Thoracic aorta (tissue), 2 donors: ENCODE results near the gene WDR64. TPM values are rescaled to one million over a fixed set of nuclear protein-coding genes. Genes with fewer than 3 reads are reported as not detected.

Experiments used
- ATAC-seq: fragments of 150-250 bp; one replicate; pipeline ENCODE4 v1.8.0; 2017; ENCODE audit warnings: low read depth; ENCODE audit not compliant: insufficient number of reproducible peaks, low FRiP score
- DNase-seq: peaks from one replicate; pipeline ENCODE4 v3.0.0-alpha.2; 2020; ENCODE audit warnings: low spot score
- H3K27ac ChIP-seq, 2 donors: fragments of 200-600 bp; sonication (generic); 1 replicate in 1 of 2; 2 replicates in 1 of 2; pipeline ENCODE4 v1.5.1; 2016; ENCODE audit warnings: mild to moderate bottlenecking in 2 of 2, moderate library complexity in 2 of 2
- H3K27me3 ChIP-seq: fragments of 200-600 bp; sonication (generic); replicated peaks from 2 replicates; pipeline ENCODE4 v1.6.0; 2016; ENCODE audit warnings: mild to moderate bottlenecking; ENCODE audit not compliant: insufficient read depth
- H3K36me3 ChIP-seq: fragments of 200-600 bp; sonication (generic); one replicate; pipeline ENCODE4 v1.5.1; 2016
- H3K4me1 ChIP-seq, 2 donors: fragments of 200-600 bp; sonication (generic); 1 replicate in 1 of 2; 2 replicates in 1 of 2; pipeline versions ENCODE4 v1.5.1 to v1.6.0; 2016; ENCODE audit warnings: low read depth in 2 of 2, mild to moderate bottlenecking in 1 of 2; ENCODE audit not compliant: control insufficient read depth in 1 of 2
- H3K4me3 ChIP-seq: fragments of 200-600 bp; sonication (generic); 2 replicates; pipeline ENCODE4 v1.5.1; 2016; ENCODE audit warnings: mild to moderate bottlenecking
- H3K9me3 ChIP-seq: fragments of 200-600 bp; sonication (generic); 2 replicates; pipeline ENCODE4 v1.5.1; 2016
- CTCF ChIP-seq: fragments of 200-600 bp; sonication (generic); IDR thresholded peaks from one replicate; pipeline ENCODE4 v1.5.1; 2019; ENCODE audit warnings: antibody characterized with exemption
- total RNA-seq, 2 donors: library from RNA; depleted of rRNA; stranded (reverse); fragments of >200 nt; gene quantifications; one replicate each; pipeline versions ENCODE4 v1.1.0 to v1.2.3, GENCODE V29; 2016

WDR64 gene
- total RNA-seq, 2 donors from 2014 or later, result not detected

GRCh38 chr1:241608379-241609033 is 43.6 kb upstream of the WDR64 start:
- H3K36me3 ChIP-seq, result no peaks in the 10 kb centered on the region
- H3K9me3 ChIP-seq, result no peaks in the 10 kb centered on the region
- H3K27ac ChIP-seq, result no peak overlapping the region
- H3K4me1 ChIP-seq, result peaks cover 2 to 8% of the 10 kb centered on the region in 2 donors
- no peaks in the 10 kb centered on the region for H3K27me3 ChIP-seq
- ATAC-seq, result no peak
- no peak for TF ChIP-seq CTCF
- H3K4me3 ChIP-seq, result no peak overlapping the region
- DNase-seq, result no peak

DNA sequence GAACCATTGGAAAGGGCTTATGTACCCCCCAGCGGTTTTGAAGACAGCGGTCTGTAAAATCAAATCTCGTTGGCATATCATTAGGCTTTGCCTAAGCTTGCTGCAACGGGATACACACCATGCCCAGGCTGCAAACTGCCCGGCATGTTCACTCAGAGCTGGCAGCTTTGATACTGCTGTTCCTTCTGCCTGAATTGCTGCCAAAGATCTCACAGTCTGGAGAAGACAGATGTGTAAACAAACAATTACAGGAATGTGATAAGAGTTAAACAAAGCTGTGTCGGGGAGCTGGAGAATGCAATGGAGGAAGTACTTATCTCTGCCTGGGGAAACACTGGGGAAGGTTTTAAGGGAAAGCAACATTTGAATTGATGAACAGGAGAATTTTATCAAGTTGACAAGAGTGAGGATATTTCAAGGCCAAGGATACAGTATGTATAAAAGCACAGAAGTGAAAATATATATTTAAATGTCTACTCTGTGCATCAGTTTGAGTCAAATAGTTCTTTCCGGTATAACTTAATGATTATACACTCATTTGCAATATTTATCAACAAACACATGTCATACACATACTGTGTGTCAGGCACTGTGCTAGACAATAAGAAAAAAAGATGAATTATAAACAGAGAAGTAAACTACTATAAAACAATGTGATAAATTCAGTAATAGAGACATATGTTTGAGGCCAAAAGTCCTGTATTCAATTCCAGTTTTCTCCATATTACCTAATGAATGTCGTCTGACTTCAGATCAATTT is 41.8 kb upstream of the WDR64 start:
- DNase-seq (no peak), ATAC-seq (no peak)

DNA sequence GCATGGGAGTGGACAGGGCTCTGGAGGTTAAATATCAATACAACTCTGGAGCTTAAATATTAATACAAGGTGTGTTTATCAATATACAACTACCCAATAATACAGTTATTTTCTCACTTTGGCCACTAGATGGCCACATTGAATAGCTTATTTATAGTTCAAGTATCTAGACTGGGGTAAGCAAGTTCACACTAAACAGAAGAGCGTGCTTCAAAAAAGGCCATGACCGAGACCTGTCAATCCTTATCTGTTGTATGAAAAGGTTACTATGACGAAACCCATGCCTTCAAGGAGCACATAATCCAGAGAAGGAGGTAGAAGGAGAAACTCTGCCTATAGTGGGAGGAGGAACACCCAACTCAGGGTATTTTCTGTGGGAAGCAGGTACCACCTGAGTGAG is 41.0 kb upstream of the WDR64 start:
- Histone ChIP-seq H3K4me3 (no peak overlapping the region), H3K36me3 (no peaks in the 10 kb centered on the region), H3K27me3 (no peaks in the 10 kb centered on the region)

More for the DNA sequence above, 41.8 kb upstream of the WDR64 start:
- Histone ChIP-seq H3K36me3 (no peaks in the 10 kb centered on the region), H3K4me3 (no peak overlapping the region), H3K4me1 (no peaks in the 10 kb centered on the region), H3K9me3 (no peaks in the 10 kb centered on the region), H3K27ac (no peak overlapping the region), H3K27me3 (no peaks in the 10 kb centered on the region)
- TF ChIP-seq CTCF, result no peak

GRCh38 chr1:241611736-241612135 is 40.3 kb upstream of the WDR64 start:
- ATAC-seq (peak; percentile 13), DNase-seq (no peak)
- Histone ChIP-seq H3K27me3 (no peaks in the 10 kb centered on the region), H3K4me1 (no peaks in the 10 kb centered on the region), H3K4me3 (no peak overlapping the region), H3K9me3 (no peaks in the 10 kb centered on the region), H3K36me3 (no peaks in the 10 kb centered on the region), H3K27ac (no peak overlapping the region)
- no peak for TF ChIP-seq CTCF

More for the DNA sequence above, 41.0 kb upstream of the WDR64 start:
- Histone ChIP-seq H3K27ac (no peak overlapping the region), H3K4me1 (no peaks in the 10 kb centered on the region), H3K9me3 (no peaks in the 10 kb centered on the region)
- DNase-seq (no peak), ATAC-seq (peak; percentile 71)
- peak; percentile 68 for TF ChIP-seq CTCF
